Uterus (tissue), 4 donors: ENCODE results near the gene KIF9. TPM values are rescaled to one million over a fixed set of nuclear protein-coding genes. Genes with fewer than 3 reads are reported as not detected.

Experiments
- DNase-seq, 2 donors: peaks; one replicate each; pipeline ENCODE4 v3.0.0-alpha.2; 2019 to 2020
- H3K27ac ChIP-seq, 2 donors: fragments of 200-600 bp; sonication (generic); 1 replicate in 1 of 2; 2 replicates in 1 of 2; pipeline ENCODE4 v1.5.1; 2016 to 2018
- H3K27me3 ChIP-seq, 2 donors: fragments of 200-600 bp; sonication (generic); one replicate each; pipeline ENCODE4 v1.5.1; 2018 to 2019; ENCODE audit warnings: control low read depth in 1 of 2
- H3K36me3 ChIP-seq, 2 donors: fragments of 200-600 bp; sonication (generic); one replicate each; pipeline ENCODE4 v1.5.1; 2019; ENCODE audit warnings: control low read depth in 1 of 2
- H3K4me1 ChIP-seq, 2 donors: fragments of 200-600 bp; sonication (generic); one replicate each; pipeline ENCODE4 v1.5.1; 2018 to 2019; ENCODE audit warnings: control low read depth in 1 of 2
- H3K4me3 ChIP-seq, 2 donors: fragments of 200-600 bp; sonication (generic); 1 replicate in 1 of 2; 2 replicates in 1 of 2; pipeline ENCODE4 v1.5.1; 2018 to 2019; ENCODE audit warnings: mild to moderate bottlenecking in 1 of 2
- H3K9me3 ChIP-seq, 2 donors: fragments of 200-600 bp; sonication (generic); one replicate each; pipeline ENCODE4 v1.5.1; 2019; ENCODE audit warnings: control low read depth in 1 of 2
- CTCF ChIP-seq, 4 experiments: fragments of 200-600 bp in 2 of 4; fragments of 450-650 bp in 2 of 4; sonication (generic) in 2 of 4; IDR thresholded peaks; one replicate each; pipeline ENCODE4 v1.5.1; 2016 to 2019; ENCODE audit warnings: antibody characterized with exemption in 4 of 4, mild to moderate bottlenecking in 2 of 4, moderate library complexity in 1 of 4
- POLR2A ChIP-seq, 2 donors: fragments of 450-650 bp; IDR thresholded peaks; one replicate each; pipeline ENCODE4 v1.6.1; 2016; ENCODE audit warnings: antibody characterized with exemption in 2 of 2, mild to moderate bottlenecking in 1 of 2, moderate library complexity in 1 of 2
- intact Hi-C: fragments of 100-400 bp; cut with DNase I; formaldehyde crosslinking; loops from one replicate; pipeline ENCODE4 v1.15.1; 2023; ENCODE audit warnings: low total_unique reads
- total RNA-seq, 4 donors: library from RNA; depleted of rRNA in 3 of 4; stranded (reverse); fragments of >200 nt in 3 of 4; gene quantifications; one replicate each; pipeline versions ENCODE4 v1.1.0 to v1.2.4, GENCODE V29; 2014 to 2023
- donor health status: DM: yes; HTN: yes; CAD: no.

KIF9 gene
- total RNA-seq, 4 donors from 2014 or later, result 1.8 to 7.4 (median 4.1) TPM; not detected in 1

DNA sequence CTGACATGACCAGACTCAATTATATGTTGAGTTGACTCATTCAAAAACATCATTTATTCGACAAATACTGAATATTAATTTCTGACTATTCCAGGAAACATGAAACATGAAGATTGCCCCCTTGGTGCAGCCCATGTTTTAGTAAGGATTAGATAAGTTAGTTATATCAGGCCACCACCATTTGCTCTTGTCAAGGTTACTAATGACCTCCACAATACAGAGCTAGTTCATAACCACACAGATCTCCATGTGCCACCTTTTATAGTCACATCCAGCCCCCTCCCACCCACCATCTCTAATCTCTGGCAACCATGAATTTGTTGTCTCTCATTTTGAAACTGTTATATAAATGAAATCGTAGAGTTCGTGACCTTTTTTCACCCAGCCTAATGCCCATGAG is 15.8 kb upstream of the KIF9 start:
- intact Hi-C loops, result no loop called here
- no peaks in the 10 kb centered on the region for H3K4me1 ChIP-seq
- DNase-seq, result no peak
- no peaks in the 10 kb centered on the region for H3K27me3 ChIP-seq
- no peak overlapping the region for H3K27ac ChIP-seq
- H3K36me3 ChIP-seq, result no peaks in the 10 kb centered on the region
- H3K4me3 ChIP-seq, result no peak overlapping the region
- no peaks in the 10 kb centered on the region for H3K9me3 ChIP-seq
- no peak for TF ChIP-seq CTCF (IDR thresholded peaks at IDR 0.05)
- TF ChIP-seq POLR2A (IDR thresholded peaks at IDR 0.05), result no peak

GRCh38 chr3:47296562-47297302 is 14.1 kb upstream of the KIF9 start:
- DNase-seq, result no peak
- Histone ChIP-seq H3K27me3 (no peaks in the 10 kb centered on the region), H3K4me1 (no peaks in the 10 kb centered on the region), H3K36me3 (no peaks in the 10 kb centered on the region), H3K9me3 (no peaks in the 10 kb centered on the region), H3K27ac (no peak overlapping the region), H3K4me3 (no peak overlapping the region)
- no peak for TF ChIP-seq POLR2A (IDR thresholded peaks at IDR 0.05)
- intact Hi-C loops, result no loop called here

GRCh38 chr3:47295976-47296375 is 13.4 kb upstream of the KIF9 start:
- H3K4me3 ChIP-seq, result no peak overlapping the region
- TF ChIP-seq CTCF (IDR thresholded peaks at IDR 0.05) (no peak), POLR2A (IDR thresholded peaks at IDR 0.05) (no peak)
- H3K27me3 ChIP-seq, result no peaks in the 10 kb centered on the region
- H3K9me3 ChIP-seq, result no peaks in the 10 kb centered on the region
- DNase-seq, result no peak
- intact Hi-C loops, result no loop called here
- H3K27ac ChIP-seq, result no peak overlapping the region
- H3K36me3 ChIP-seq, result no peaks in the 10 kb centered on the region
- no peaks in the 10 kb centered on the region for H3K4me1 ChIP-seq

DNA sequence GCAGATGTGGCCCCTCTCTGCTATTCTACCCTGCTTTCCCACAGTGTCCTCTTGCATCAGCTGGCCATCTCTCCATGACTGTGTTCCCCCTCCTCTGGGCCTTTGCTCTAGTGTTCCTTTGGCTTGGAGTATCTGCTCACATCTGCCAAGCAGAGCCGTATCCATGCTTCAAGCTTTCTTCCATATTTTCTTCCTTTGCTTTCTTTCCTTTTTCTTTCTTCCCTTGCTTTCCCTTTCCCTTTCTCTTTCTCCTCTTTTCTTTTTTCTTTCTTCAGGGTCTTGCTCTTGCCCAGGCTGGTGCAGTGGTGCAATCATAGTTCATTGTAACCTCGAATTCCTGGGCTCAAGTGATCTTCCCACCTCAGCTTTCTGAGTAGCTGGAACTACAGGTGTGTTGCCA is 12.7 kb upstream of the KIF9 start:
- Histone ChIP-seq H3K9me3 (no peaks in the 10 kb centered on the region), H3K27ac (no peak overlapping the region), H3K27me3 (no peaks in the 10 kb centered on the region), H3K4me3 (no peak overlapping the region), H3K4me1 (no peaks in the 10 kb centered on the region), H3K36me3 (no peaks in the 10 kb centered on the region)
- no peak for DNase-seq
- TF ChIP-seq POLR2A (IDR thresholded peaks at IDR 0.05) (no peak), CTCF (IDR thresholded peaks at IDR 0.05) (no peak)
- intact Hi-C loops, result no loop called here

DNA sequence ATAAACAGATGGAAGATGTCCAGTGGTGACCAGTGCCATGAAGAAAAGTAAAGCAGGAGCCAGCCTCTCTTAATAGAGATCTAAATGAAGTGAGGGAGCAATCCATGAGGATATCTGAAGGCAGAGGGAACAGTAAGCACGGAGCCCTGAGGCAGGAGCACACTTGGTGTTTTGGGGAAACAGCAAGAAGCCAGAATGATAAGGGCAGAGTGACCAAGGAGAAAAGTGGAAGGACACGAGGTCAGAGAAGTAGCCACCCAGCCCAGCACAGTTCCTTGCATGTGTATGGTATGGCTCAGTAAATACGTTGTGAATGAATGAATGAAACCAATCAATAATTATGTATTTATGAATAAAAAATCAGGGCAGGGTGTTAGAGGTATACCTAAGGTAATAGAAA is 11.8 kb upstream of the KIF9 start:
- Histone ChIP-seq H3K9me3 (no peaks in the 10 kb centered on the region), H3K27me3 (no peaks in the 10 kb centered on the region), H3K36me3 (no peaks in the 10 kb centered on the region), H3K4me1 (no peaks in the 10 kb centered on the region), H3K27ac (no peak overlapping the region), H3K4me3 (no peak overlapping the region)
- no peak for TF ChIP-seq CTCF (IDR thresholded peaks at IDR 0.05)
- no peak for TF ChIP-seq POLR2A (IDR thresholded peaks at IDR 0.05)
- intact Hi-C loops, result no loop called here
- DNase-seq, result no peak
